Heart left ventricle (tissue), 13 donors: ENCODE data around the gene PRRX1.

Experiments
- CTCF ChIP-seq, 12 donors: fragments of 200-600 bp; sonication (generic) in 4 of 12; IDR thresholded peaks; one replicate each; pipeline versions ENCODE4 v1.5.0 to v1.8.0; 2018 to 2022; ENCODE audit warnings: antibody characterized with exemption in 12 of 12, mild to moderate bottlenecking in 5 of 12
- POLR2A ChIP-seq, 2 donors: fragments of 450-650 bp; IDR thresholded peaks; one replicate each; pipeline ENCODE4 v1.6.1; 2017; ENCODE audit warnings: antibody characterized with exemption in 2 of 2, mild to moderate bottlenecking in 2 of 2, moderate library complexity in 2 of 2
- donor health status: ischemic (EF 13 %, LVEDD 7.1; RV severe dilation, severe dysfunction).
- donor health status: DM: no; HTN: yes; CAD: no.
- donor health status: DM: no; HTN: no; CAD: no.
- donor health status: ischemic (EF 25% LVEDD 6.9; RV normal size, moderate dysfunction).
- donor health status: ischemic (EF 25% LVEDD 5.7; RV mildly dilated, moderate dysfunction).
- donor health status: ischemic (EF 35%, LVEDD 5.7; RV mildly dilated, moderate dysfunction).
- donor health status: nonischemic (EF 11% LVEDD 7.7; RV severe dilation, severe dysfunction).
- donor health status: DM: yes; HTN: yes; CAD: no.
- donor health status: PGD.
- donor health status: ischemic (EF 29% LVEDD 5.4; RV normal size, mild dysfunction).
- donor health status: nonischemic (EF 23%, LVEDD 6.1; RV moderate dilation, normal function).

GRCh38 chr1:170732252-170732588 lies 68.3 kb downstream of the PRRX1 start:
- TF ChIP-seq CTCF (IDR thresholded peaks at IDR 0.05) (no peak), POLR2A (IDR thresholded peaks at IDR 0.05) (no peak)
